Astrocyte (in vitro differentiated cells and primary cell): ENCODE data around the gene ZSCAN22. TPM values are rescaled to one million over a fixed set of nuclear protein-coding genes. Genes with fewer than 3 reads are reported as not detected.
"Not testable (repeated sequence)": the region's sequence is repeated elsewhere in the genome, so short reads cannot be mapped to it uniquely, and the experiment has no call there.

Experiments used
- DNase-seq: peaks from one replicate; pipeline ENCODE4 v3.0.0-alpha.2; 2010; ENCODE audit warnings: low read depth
- FAIRE-seq: peaks from 2 replicates; lab custom pipeline; 2011; peaks lifted over from hg19 to GRCh38; lab: Jason Lieb, UNC
- H2AFZ ChIP-seq: 2 replicates; pipeline ENCODE4 v1.6.0; 2012; ENCODE audit warnings: low read depth, low read length, inconsistent platforms
- H3K27ac ChIP-seq: 2 replicates; pipeline ENCODE4 v1.5.1; 2011; ENCODE audit warnings: low read depth, low read length, inconsistent platforms
- H3K27me3 ChIP-seq: 2 replicates; pipeline ENCODE4 v1.6.0; 2011; ENCODE audit warnings: low read length, inconsistent platforms; ENCODE audit not compliant: insufficient read depth
- H3K36me3 ChIP-seq: 2 replicates; pipeline ENCODE4 v1.5.1; 2011; ENCODE audit warnings: low read length, inconsistent platforms; ENCODE audit not compliant: insufficient read depth
- H3K4me1 ChIP-seq: 2 replicates; pipeline ENCODE4 v1.5.1; 2011; ENCODE audit warnings: low read length, inconsistent platforms; ENCODE audit not compliant: insufficient read depth
- H3K4me2 ChIP-seq: 2 replicates; pipeline ENCODE4 v1.6.0; 2012; ENCODE audit warnings: low read length, inconsistent platforms
- H3K4me3 ChIP-seq: 2 replicates; pipeline ENCODE4 v1.5.1; 2011; ENCODE audit warnings: low read depth, mild to moderate bottlenecking, low read length, inconsistent platforms; ENCODE audit not compliant: insufficient read depth
- H3K79me2 ChIP-seq: 2 replicates; pipeline ENCODE4 v1.6.0; 2012; ENCODE audit warnings: mild to moderate bottlenecking, low read length, inconsistent platforms; ENCODE audit not compliant: insufficient read depth
- H3K9ac ChIP-seq: 2 replicates; pipeline ENCODE4 v1.6.0; 2012; ENCODE audit warnings: mild to moderate bottlenecking, low read length, inconsistent platforms
- H3K9me3 ChIP-seq: 2 replicates; pipeline ENCODE4 v1.5.1; 2012; ENCODE audit warnings: low read depth, mild to moderate bottlenecking, low read length, inconsistent platforms; ENCODE audit not compliant: insufficient read depth
- H4K20me1 ChIP-seq: 2 replicates; pipeline ENCODE4 v1.6.0; 2012; ENCODE audit warnings: low read length, inconsistent platforms; ENCODE audit not compliant: insufficient read depth
- H3K27ac Mint-ChIP-seq: one replicate; pipeline ENCODE4 v1.8.0; 2021; ENCODE audit warnings: mild to moderate bottlenecking, mixed read lengths; ENCODE audit not compliant: unreplicated experiment
- H3K27me3 Mint-ChIP-seq: one replicate; pipeline ENCODE4 v1.8.0; 2021; ENCODE audit warnings: low read depth, mixed read lengths; ENCODE audit not compliant: unreplicated experiment
- H3K36me3 Mint-ChIP-seq: one replicate; pipeline ENCODE4 v1.8.0; 2021; ENCODE audit warnings: low read depth, mixed read lengths; ENCODE audit not compliant: unreplicated experiment
- H3K4me1 Mint-ChIP-seq: one replicate; pipeline ENCODE4 v1.8.0; 2021; ENCODE audit warnings: low read depth, mixed read lengths; ENCODE audit not compliant: unreplicated experiment
- H3K4me3 Mint-ChIP-seq: one replicate; pipeline ENCODE4 v1.8.0; 2021; ENCODE audit warnings: mild to moderate bottlenecking, moderate library complexity, mixed read lengths; ENCODE audit not compliant: unreplicated experiment
- H3K9me3 Mint-ChIP-seq: one replicate; pipeline ENCODE4 v1.8.0; 2021; ENCODE audit warnings: mild to moderate bottlenecking, mixed read lengths; ENCODE audit not compliant: unreplicated experiment
- EZH2 ChIP-seq: IDR thresholded peaks from 2 replicates; pipeline ENCODE4 v1.6.1; 2012; ENCODE audit warnings: mild to moderate bottlenecking, low read length, inconsistent platforms; ENCODE audit not compliant: insufficient read depth
- total RNA-seq: library from RNA; stranded (reverse); gene quantifications from 2 replicates; pipeline ENCODE4 v1.2.1, GENCODE V29; 2021
- TF ChIP-seq, protein P1 (sequence below): IDR thresholded peaks from 2 replicates; pipeline ENCODE4 v1.5.1; 2011; ENCODE audit warnings: low read depth, mild to moderate bottlenecking, inconsistent platforms, low read length, moderate library complexity; ENCODE audit not compliant: insufficient read depth

ZSCAN22 gene
- total RNA-seq, 1 donor from 2014 or later: 3.1 TPM

DNA sequence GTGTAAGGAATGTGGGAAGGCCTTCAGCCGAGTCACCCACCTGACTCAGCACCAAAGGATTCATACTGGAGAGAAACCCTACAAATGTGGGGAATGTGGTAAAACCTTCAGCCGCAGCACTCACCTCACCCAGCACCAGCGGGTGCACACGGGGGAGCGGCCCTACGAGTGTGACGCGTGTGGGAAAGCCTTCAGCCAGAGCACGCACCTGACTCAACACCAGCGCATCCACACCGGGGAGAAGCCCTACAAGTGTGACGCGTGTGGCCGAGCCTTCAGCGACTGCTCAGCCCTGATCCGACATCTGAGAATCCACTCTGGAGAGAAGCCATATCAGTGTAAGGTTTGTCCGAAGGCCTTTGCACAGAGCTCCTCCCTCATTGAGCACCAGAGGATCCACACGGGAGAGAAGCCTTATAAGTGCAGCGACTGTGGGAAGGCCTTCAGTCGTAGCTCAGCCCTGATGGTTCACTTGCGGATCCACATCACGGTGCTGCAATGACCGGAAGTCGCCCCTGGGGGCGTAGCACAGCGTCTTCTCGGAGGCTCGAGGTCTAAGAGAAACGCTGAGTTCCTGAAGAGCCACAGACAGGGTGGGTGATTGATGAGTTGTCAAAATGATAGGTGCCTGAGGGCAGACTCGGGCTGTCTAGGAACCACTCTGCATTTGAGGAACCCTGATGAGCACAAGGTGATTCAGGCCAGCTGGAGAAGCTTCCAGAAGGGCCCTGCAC, 12.2 kb downstream of the ZSCAN22 start:
- H3K27me3 ChIP-seq: no peaks in the 10 kb centered on the region
- DNase-seq (no peak), FAIRE-seq (no peak)
- no peak overlapping the region for H3K9ac ChIP-seq
- no peak overlapping the region for H2AFZ ChIP-seq
- no peaks in the 10 kb centered on the region for H3K27me3 Mint-ChIP-seq
- no peak overlapping the region for H3K4me3 ChIP-seq
- no peaks in the 10 kb centered on the region for H3K36me3 ChIP-seq
- H4K20me1 ChIP-seq: no peaks in the 10 kb centered on the region
- H3K9me3 Mint-ChIP-seq: peaks cover 8% of the 10 kb centered on the region
- H3K27ac Mint-ChIP-seq: no peak overlapping the region
- H3K4me1 Mint-ChIP-seq: no peaks in the 10 kb centered on the region
- H3K4me2 ChIP-seq: no peak overlapping the region
- H3K36me3 Mint-ChIP-seq: peaks cover 50% of the 10 kb centered on the region
- no peaks in the 10 kb centered on the region for H3K4me1 ChIP-seq
- H3K4me3 Mint-ChIP-seq: no peak overlapping the region
- H3K9me3 ChIP-seq: peaks cover 20% of the 10 kb centered on the region
- no peaks in the 10 kb centered on the region for H3K79me2 ChIP-seq
- TF ChIP-seq EZH2: no peak
- TF ChIP-seq, protein P1, sequence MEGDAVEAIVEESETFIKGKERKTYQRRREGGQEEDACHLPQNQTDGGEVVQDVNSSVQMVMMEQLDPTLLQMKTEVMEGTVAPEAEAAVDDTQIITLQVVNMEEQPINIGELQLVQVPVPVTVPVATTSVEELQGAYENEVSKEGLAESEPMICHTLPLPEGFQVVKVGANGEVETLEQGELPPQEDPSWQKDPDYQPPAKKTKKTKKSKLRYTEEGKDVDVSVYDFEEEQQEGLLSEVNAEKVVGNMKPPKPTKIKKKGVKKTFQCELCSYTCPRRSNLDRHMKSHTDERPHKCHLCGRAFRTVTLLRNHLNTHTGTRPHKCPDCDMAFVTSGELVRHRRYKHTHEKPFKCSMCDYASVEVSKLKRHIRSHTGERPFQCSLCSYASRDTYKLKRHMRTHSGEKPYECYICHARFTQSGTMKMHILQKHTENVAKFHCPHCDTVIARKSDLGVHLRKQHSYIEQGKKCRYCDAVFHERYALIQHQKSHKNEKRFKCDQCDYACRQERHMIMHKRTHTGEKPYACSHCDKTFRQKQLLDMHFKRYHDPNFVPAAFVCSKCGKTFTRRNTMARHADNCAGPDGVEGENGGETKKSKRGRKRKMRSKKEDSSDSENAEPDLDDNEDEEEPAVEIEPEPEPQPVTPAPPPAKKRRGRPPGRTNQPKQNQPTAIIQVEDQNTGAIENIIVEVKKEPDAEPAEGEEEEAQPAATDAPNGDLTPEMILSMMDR: no peak
- no peak overlapping the region for H3K27ac ChIP-seq

DNA sequence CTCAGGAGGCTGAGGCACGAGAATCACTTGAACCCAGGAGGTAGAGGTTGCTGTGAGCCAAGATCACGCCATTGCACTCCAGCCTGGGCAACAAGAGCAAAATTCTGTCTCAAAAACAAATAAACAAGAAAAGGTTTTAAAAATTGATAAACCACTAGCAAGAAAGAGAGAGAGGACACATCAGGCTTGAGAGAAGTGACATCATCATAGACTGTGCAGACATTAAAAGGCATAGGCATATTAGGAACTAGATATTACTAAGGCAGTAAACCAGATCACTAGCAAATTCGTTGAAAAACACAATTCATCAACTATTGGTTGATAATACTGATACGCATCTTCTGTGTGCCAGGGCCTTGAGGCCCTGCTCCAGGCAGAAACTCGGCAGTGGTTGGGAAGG, 18.8 kb downstream of the ZSCAN22 start:
- H3K4me2 ChIP-seq: no peak overlapping the region
- H2AFZ ChIP-seq: no peak overlapping the region
- H3K9ac ChIP-seq: no peak overlapping the region
- H4K20me1 ChIP-seq: peaks cover 8% of the 10 kb centered on the region
- H3K4me3 ChIP-seq: no peak overlapping the region
- no peak overlapping the region for H3K27ac Mint-ChIP-seq
- no peaks in the 10 kb centered on the region for H3K36me3 ChIP-seq
- no peak overlapping the region for H3K27ac ChIP-seq
- H3K9me3 ChIP-seq: peaks cover 3% of the 10 kb centered on the region
- peaks cover 3% of the 10 kb centered on the region for H3K4me1 Mint-ChIP-seq
- no peak for DNase-seq
- peaks cover 20% of the 10 kb centered on the region for H3K27me3 ChIP-seq
- no peak for FAIRE-seq
- H3K27me3 Mint-ChIP-seq: no peaks in the 10 kb centered on the region
- H3K36me3 Mint-ChIP-seq: peaks cover 17% of the 10 kb centered on the region
- peak overlapping the region; percentile 92 for H3K4me3 Mint-ChIP-seq
- H3K9me3 Mint-ChIP-seq: no peaks in the 10 kb centered on the region
- H3K4me1 ChIP-seq: peaks cover 7% of the 10 kb centered on the region
- no peak for TF ChIP-seq EZH2
- H3K79me2 ChIP-seq: no peaks in the 10 kb centered on the region

DNA sequence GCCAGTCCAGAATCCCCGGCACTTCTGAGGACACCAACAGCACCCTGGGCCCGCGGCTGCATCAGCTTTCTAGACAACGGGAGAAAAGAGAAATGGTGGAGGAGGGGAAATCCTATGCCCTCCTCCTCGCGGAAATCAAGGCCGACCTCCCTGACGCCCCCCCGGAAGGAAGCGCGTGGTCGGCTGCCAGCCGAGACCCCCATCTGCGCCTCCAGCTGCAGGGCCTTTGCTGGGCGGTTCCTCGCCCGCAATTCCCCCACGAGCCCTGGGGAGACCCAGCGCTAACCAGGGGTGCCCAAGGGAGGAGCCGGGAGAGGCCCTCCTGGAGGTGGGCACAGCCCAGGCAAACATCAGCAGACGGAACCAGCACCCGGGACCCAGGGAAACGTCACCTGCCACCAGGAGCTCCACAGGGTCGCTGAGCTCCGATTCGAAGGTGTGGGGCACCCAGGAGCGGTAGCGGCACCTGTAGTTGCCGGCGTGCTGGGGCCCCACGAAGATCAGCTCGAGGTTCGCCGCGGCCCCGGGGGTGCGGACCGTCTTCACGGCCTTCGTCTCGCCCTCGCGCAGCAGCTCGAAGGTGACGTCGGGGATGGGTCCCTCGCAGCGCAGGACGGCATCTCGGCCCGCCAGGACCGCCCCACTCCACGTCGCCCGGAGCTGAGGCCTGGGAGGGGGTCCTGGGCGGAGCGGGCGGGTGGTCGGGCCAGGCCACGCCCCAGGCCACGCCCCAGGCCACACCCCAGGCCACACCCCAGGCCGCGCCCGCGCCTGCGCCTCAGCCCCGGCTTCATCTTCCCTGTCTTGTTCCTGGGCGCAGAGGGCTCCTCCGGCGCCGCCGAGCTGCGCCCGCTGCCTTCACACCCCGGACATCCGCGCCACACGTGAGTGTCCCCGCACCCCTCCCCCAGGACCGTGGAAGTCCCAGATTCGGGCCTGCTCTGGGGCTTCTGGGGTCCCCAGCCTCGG, 20.5 kb downstream of the ZSCAN22 start:
- Mint-ChIP-seq H3K27ac (peak overlapping the region; percentile 86), H3K4me3 (peak overlapping the region; percentile 97), H3K9me3 (no peaks in the 10 kb centered on the region), H3K36me3 (peaks cover 17% of the 10 kb centered on the region), H3K4me1 (peaks cover 3% of the 10 kb centered on the region), H3K27me3 (no peaks in the 10 kb centered on the region)
- Histone ChIP-seq H3K79me2 (no peaks in the 10 kb centered on the region), H4K20me1 (peaks cover 8% of the 10 kb centered on the region), H3K36me3 (no peaks in the 10 kb centered on the region), H3K27me3 (peaks cover 20% of the 10 kb centered on the region), H3K9ac (peak overlapping the region; percentile 50), H3K4me1 (peaks cover 7% of the 10 kb centered on the region), H3K4me3 (peak overlapping the region; percentile 59), H3K9me3 (peaks cover 3% of the 10 kb centered on the region), H3K27ac (no peak overlapping the region), H3K4me2 (peak overlapping the region; percentile 91), H2AFZ (peak overlapping the region; percentile 77)
- FAIRE-seq (no peak), DNase-seq (peak; percentile 31)
- TF ChIP-seq, protein P1: no peak
- no peak for TF ChIP-seq EZH2

DNA sequence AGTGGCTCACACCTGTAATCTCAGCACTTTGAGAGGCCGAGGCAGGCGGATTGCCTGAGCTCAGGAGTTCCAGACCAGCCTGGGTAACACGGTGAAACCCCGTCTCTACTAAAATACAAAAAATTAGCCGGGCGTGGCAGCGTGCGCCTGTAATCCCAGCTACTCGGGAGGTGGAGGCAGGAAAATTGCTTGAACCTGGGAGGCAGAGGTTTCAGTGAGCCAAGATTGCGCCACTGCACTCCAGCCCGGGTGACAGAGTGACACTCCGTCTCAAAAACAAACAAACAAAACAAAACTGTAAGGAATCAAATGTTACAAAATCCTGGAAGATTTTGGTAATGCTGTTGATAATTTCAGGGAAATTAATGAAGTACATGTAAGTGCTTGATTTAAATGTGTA, 21.3 kb downstream of the ZSCAN22 start:
- H3K36me3 Mint-ChIP-seq: peaks cover 15% of the 10 kb centered on the region

More for the DNA sequence above, 21.3 kb downstream of the ZSCAN22 start:
- peak overlapping the region; percentile 60 for H2AFZ ChIP-seq
- Mint-ChIP-seq H3K4me3 (peak overlapping the region; percentile 97), H3K27ac (peak overlapping the region; percentile 86)
- peak overlapping the region; percentile 43 for H3K9ac ChIP-seq
- H3K4me3 ChIP-seq: peak overlapping the region; percentile 59
- not testable (repeated sequence) for H3K27me3 Mint-ChIP-seq, H3K4me1 ChIP-seq, H3K79me2 ChIP-seq, H3K4me1 Mint-ChIP-seq, H4K20me1 ChIP-seq, H3K9me3 ChIP-seq, FAIRE-seq, H3K9me3 Mint-ChIP-seq, H3K27ac ChIP-seq, DNase-seq, H3K36me3 ChIP-seq
- peak overlapping the region; percentile 91 for H3K4me2 ChIP-seq
- H3K27me3 ChIP-seq: peaks cover 20% of the 10 kb centered on the region
